Measurements from ENCODE around the gene PARD3.
"Not testable (repeated sequence)": the region's sequence is repeated elsewhere in the genome, so short reads cannot be mapped to it uniquely, and the experiment has no call there.

PARD3 gene

DNA sequence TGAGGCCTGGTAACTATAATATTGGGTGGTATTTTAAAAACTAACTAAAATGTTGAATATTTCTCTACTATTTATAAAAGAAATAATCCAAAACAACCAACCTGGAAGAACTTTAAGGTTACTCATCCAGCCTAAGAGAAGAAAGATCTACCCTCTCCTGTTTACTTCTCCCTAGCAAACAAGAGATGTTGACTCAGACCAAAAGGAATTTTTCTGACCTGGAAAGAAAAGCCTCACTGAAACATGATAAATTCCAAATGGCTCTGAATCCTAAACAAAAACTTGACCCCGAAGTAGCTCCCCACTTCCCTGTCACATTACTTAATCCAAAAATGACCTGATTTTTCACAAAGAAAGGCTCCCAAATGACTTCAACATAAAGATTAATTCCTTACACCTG is 101.2 kb downstream of the PARD3 start:
- no peak overlapping the region for H3K4me3 ChIP-seq (ENCODE audit: low read depth, low read length)
- POLR2A ChIA-PET: no interaction called here
- TF ChIP-seq, protein P1, sequence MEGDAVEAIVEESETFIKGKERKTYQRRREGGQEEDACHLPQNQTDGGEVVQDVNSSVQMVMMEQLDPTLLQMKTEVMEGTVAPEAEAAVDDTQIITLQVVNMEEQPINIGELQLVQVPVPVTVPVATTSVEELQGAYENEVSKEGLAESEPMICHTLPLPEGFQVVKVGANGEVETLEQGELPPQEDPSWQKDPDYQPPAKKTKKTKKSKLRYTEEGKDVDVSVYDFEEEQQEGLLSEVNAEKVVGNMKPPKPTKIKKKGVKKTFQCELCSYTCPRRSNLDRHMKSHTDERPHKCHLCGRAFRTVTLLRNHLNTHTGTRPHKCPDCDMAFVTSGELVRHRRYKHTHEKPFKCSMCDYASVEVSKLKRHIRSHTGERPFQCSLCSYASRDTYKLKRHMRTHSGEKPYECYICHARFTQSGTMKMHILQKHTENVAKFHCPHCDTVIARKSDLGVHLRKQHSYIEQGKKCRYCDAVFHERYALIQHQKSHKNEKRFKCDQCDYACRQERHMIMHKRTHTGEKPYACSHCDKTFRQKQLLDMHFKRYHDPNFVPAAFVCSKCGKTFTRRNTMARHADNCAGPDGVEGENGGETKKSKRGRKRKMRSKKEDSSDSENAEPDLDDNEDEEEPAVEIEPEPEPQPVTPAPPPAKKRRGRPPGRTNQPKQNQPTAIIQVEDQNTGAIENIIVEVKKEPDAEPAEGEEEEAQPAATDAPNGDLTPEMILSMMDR (IDR thresholded peaks at IDR 0.05; ENCODE audit: insufficient read depth, low read length, missing control alignments): no peak
- CTCF ChIA-PET: interaction anchor here (2.4 kb wide), 1 partner anchor 10 kb away, joined by 15 read pairs; no protein-coding TSS in a partner anchor
- no peak for DNase-seq (ENCODE audit: low read depth, low spot score)

GRCh38 chr10:34711500-34711899 is 103.6 kb downstream of the PARD3 start:
- H3K4me3 ChIP-seq (ENCODE audit: low read depth, low read length): no peak overlapping the region
- DNase-seq (ENCODE audit: low read depth, low spot score): no peak
- CTCF ChIA-PET: interaction anchor here (1.1 to 1.3 kb wide), 3 partner anchors 10 to 367 kb away, joined by 3 to 5 read pairs (median 3); no protein-coding TSS in a partner anchor
- POLR2A ChIA-PET: no interaction called here
- TF ChIP-seq, protein P1 (IDR thresholded peaks at IDR 0.05; ENCODE audit: insufficient read depth, low read length, missing control alignments): no peak

DNA sequence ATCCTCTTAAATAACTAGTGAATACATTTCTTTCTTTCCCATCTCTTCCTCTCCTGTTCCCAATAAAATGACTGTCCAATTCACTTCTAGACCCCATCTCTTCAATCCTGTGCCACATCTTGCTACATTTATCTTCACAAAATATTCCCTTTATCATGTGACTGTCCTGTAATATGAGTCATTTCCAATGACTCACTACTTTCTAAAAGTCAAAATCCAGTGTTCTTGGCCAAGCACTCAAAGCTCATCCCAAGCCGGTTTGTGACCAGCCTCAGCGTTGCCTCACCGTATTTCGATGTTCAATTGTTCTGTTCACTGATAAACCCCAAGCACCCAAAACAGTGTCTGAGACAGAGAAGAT is 104.7 kb downstream of the PARD3 start:
- TF ChIP-seq, protein P1 (IDR thresholded peaks at IDR 0.05; ENCODE audit: insufficient read depth, low read length, missing control alignments): no peak
- CTCF ChIA-PET: interaction anchor here (1.2 to 1.4 kb wide), 3 partner anchors 11 to 316 kb away, joined by 3 to 4 read pairs (median 3); no protein-coding TSS in a partner anchor
- POLR2A ChIA-PET: no interaction called here
- no peak overlapping the region for H3K4me3 ChIP-seq (ENCODE audit: low read depth, low read length)
- DNase-seq (ENCODE audit: low read depth, low spot score): no peak

DNA sequence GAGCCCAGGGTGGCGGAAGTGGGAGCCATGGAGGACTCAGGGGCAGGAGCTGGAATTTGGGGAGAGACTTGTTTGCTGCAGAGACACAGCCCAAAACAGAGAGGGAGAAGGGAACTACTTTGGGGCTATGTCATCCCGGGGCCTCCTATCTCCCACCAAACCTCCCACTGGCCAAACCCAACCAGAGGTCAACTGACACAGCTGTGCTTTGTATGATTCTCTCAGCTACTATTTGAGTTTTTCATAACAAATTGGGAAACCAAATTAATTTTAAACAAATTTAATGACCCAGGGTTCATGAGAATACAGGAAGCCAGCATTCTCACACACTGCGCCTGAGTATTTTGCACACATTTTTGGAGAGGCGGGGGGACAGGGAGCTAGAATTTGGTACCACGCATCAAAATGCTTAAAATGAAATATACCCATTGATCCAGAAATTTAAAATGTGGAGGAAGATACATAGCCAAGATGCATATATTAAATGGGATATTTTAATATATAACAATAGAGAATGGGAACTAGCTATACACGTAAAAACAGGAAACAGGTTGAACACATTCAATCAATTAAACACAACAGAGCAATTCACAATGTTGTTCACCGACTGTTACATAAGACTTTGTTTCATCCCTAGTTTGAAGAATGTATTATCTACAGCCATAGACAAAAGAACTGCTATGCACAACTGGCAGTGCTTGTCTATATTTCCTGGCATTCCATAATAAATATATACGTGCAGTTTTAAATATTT is 105.3 kb downstream of the PARD3 start:
- H3K4me3 ChIP-seq (ENCODE audit: low read depth, low read length): no peak overlapping the region
- DNase-seq (ENCODE audit: low read depth, low spot score): no peak
- POLR2A ChIA-PET: no interaction called here
- CTCF ChIA-PET: interaction anchor here (1.2 to 1.7 kb wide), 5 partner anchors 13 to 317 kb away, joined by 3 to 5 read pairs (median 4); no protein-coding TSS in a partner anchor
- TF ChIP-seq, protein P1 (IDR thresholded peaks at IDR 0.05; ENCODE audit: insufficient read depth, low read length, missing control alignments): no peak

- CTCF ChIA-PET: interaction anchor here (1.0 kb wide), 1 partner anchor 52 kb away, joined by 3 read pairs; no protein-coding TSS in a partner anchor
- POLR2A ChIA-PET: no interaction called here
- no peak for DNase-seq (ENCODE audit: low read depth, low spot score)
- no peak overlapping the region for H3K4me3 ChIP-seq (ENCODE audit: low read depth, low read length)
- TF ChIP-seq, protein P1 (IDR thresholded peaks at IDR 0.05; ENCODE audit: insufficient read depth, low read length, missing control alignments): no peak
Observed at GRCh38 chr10:34707656-34708055, 107.4 kb downstream of the PARD3 start.

DNA sequence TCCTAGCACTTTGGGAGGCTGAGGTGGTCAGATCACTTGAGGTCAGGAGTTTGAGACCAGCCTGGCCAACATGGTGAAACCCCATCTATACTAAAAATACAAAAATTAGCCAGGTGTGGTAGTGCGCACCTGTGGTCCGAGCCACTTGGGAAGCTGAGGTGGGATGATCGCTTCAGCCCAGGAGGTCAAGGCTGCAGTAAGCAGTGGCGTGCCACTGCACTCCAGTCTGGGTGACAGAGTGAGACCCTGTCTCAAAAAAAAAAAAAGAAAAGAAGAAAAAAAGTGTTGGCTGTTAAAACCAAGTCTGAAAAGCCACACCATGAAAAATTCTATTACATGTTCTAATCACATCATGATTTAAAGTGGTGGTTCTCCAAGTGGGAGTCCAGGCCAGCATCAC is 108.1 kb downstream of the PARD3 start:
- H3K4me3 ChIP-seq (ENCODE audit: low read depth, low read length); DNase-seq (ENCODE audit: low read depth, low spot score); POLR2A ChIA-PET: not testable (repeated sequence)
- CTCF ChIA-PET: interaction anchor here (1.0 kb wide), 1 partner anchor 52 kb away, joined by 3 read pairs; no protein-coding TSS in a partner anchor

Data from AG04449 (cell line).